IMR-90 (cell line): ENCODE measurements around the gene MAP3K15. TPM values are rescaled to one million over a fixed set of nuclear protein-coding genes. Genes with fewer than 3 reads are reported as not detected.

Experiments
- ATAC-seq: fragments of 200-7000 bp; cut with Tn5 transposase; 2 replicates; pipeline ENCODE4 v1.9.1; 2020; ENCODE audit warnings: low read depth, mild to moderate bottlenecking, moderate library complexity
- BruUV-seq: library from RNA; stranded (reverse); fragments of 400-500 nt; replicated peaks from 2 replicates; lab custom pipeline; 2021; lab: Mats Ljungman, UMichigan
- CTCF ChIA-PET: fragments of 300-600 bp; formaldehyde crosslinking; extraction: SDS; loops from one replicate; lab custom pipeline; 2021; ENCODE audit warnings: antibody characterized with exemption; lab: Yijun Ruan, JAX
- POLR2A ChIA-PET: fragments of 300-600 bp; sonication (Branson Sonifier 250); formaldehyde crosslinking; loops from one replicate; lab custom pipeline; 2022; ENCODE audit warnings: antibody characterized with exemption; ENCODE audit not compliant: unreplicated experiment; lab: Charles Lee
- DNase-seq: peaks from one replicate; pipeline ENCODE4 v3.0.0; 2013
- H2AFZ ChIP-seq: replicated peaks from 2 replicates; pipeline ENCODE3; 2013; ENCODE audit warnings: low read length, mild to moderate bottlenecking; ENCODE audit not compliant: poor library complexity
- H2AK5ac ChIP-seq: 2 replicates; pipeline ENCODE4 v1.6.1; 2013; ENCODE audit warnings: low read depth, low read length, inconsistent platforms
- H2AK9ac ChIP-seq: replicated peaks from 2 replicates; pipeline ENCODE3; 2013; ENCODE audit warnings: mild to moderate bottlenecking, low read depth, low read length, moderate library complexity; ENCODE audit not compliant: poor library complexity
- H2BK120ac ChIP-seq: 2 replicates; pipeline ENCODE4 v1.6.1; 2013; ENCODE audit warnings: low read depth, low read length, inconsistent platforms
- H2BK15ac ChIP-seq: 3 replicates; pipeline ENCODE4 v1.6.1; 2013; ENCODE audit warnings: low read depth, low read length, inconsistent platforms
- H2BK20ac ChIP-seq: 2 replicates; pipeline ENCODE4 v1.6.1; 2013; ENCODE audit warnings: low read depth, mild to moderate bottlenecking, inconsistent platforms, low read length, moderate library complexity
- H2BK5ac ChIP-seq: 2 replicates; pipeline ENCODE4 v1.6.1; 2013; ENCODE audit warnings: mild to moderate bottlenecking, low read depth, low read length, inconsistent platforms; ENCODE audit not compliant: poor library complexity, severe bottlenecking
- H3K14ac ChIP-seq: replicated peaks from 2 replicates; pipeline ENCODE4 v1.6.1; 2013; ENCODE audit warnings: low read depth, low read length, inconsistent platforms
- H3K18ac ChIP-seq: 2 replicates; pipeline ENCODE4 v1.6.1; 2013; ENCODE audit warnings: low read depth, low read length, control low read depth
- H3K23ac ChIP-seq: 2 replicates; pipeline ENCODE4 v1.6.1; 2013; ENCODE audit warnings: low read depth, low read length, inconsistent platforms
- H3K27ac ChIP-seq: 2 replicates; pipeline ENCODE4 v1.5.1; 2013; ENCODE audit warnings: mild to moderate bottlenecking, control low read depth, low read length; ENCODE audit not compliant: insufficient read depth
- H3K27me3 ChIP-seq: 2 replicates; pipeline ENCODE4 v1.6.1; 2013; ENCODE audit warnings: low read length; ENCODE audit not compliant: control insufficient read depth, insufficient read depth
- H3K36me3 ChIP-seq: 2 replicates; pipeline ENCODE4 v1.6.1; 2013; ENCODE audit warnings: low read length, mixed read lengths; ENCODE audit not compliant: control insufficient read depth, insufficient read depth
- H3K4ac ChIP-seq: 2 replicates; pipeline ENCODE4 v1.6.1; 2013; ENCODE audit warnings: low read depth, low read length, inconsistent platforms
- H3K4me1 ChIP-seq: 2 replicates; pipeline ENCODE4 v1.6.1; 2013; ENCODE audit warnings: low read length, mixed read lengths; ENCODE audit not compliant: control insufficient read depth, insufficient read depth
- H3K4me2 ChIP-seq: 2 replicates; pipeline ENCODE4 v1.6.1; 2013; ENCODE audit warnings: low read depth, mild to moderate bottlenecking, control low read depth, low read length, moderate library complexity
- H3K4me3 ChIP-seq: 2 replicates; pipeline ENCODE4 v1.5.1; 2013; ENCODE audit warnings: low read depth, mild to moderate bottlenecking, control low read depth, low read length, moderate library complexity; ENCODE audit not compliant: insufficient read depth
- H3K56ac ChIP-seq: 2 replicates; pipeline ENCODE4 v1.6.1; 2013; ENCODE audit warnings: low read length, inconsistent platforms; ENCODE audit not compliant: insufficient read depth; ENCODE audit errors: extremely low read depth
- H3K79me1 ChIP-seq, 2 experiments: 2 replicates each; pipeline ENCODE4 v1.6.1; 2013; ENCODE audit warnings: low read length in 2 of 2, inconsistent platforms in 1 of 2, low read depth in 1 of 2
- H3K9ac ChIP-seq: 2 replicates; pipeline ENCODE4 v1.6.1; 2013; ENCODE audit warnings: low read depth, low read length, control low read depth
- H3K9me1 ChIP-seq: 2 replicates; pipeline ENCODE4 v1.6.1; 2013; ENCODE audit warnings: low read length, inconsistent platforms; ENCODE audit not compliant: insufficient read depth
- H3K9me3 ChIP-seq: 2 replicates; pipeline ENCODE4 v1.6.1; 2013; ENCODE audit warnings: low read length; ENCODE audit not compliant: control insufficient read depth, insufficient read depth
- H4K20me1 ChIP-seq: 2 replicates; pipeline ENCODE4 v1.6.1; 2013; ENCODE audit warnings: low read length, inconsistent platforms; ENCODE audit not compliant: insufficient read depth
- H4K5ac ChIP-seq: 2 replicates; pipeline ENCODE4 v1.6.1; 2013; ENCODE audit warnings: mild to moderate bottlenecking, low read depth, low read length, control low read depth
- H4K8ac ChIP-seq, 2 experiments: 2 replicates each; pipeline ENCODE4 v1.6.1; 2013; ENCODE audit warnings: low read depth in 2 of 2, low read length in 2 of 2, control low read depth in 1 of 2, inconsistent platforms in 1 of 2
- H4K91ac ChIP-seq: 2 replicates; pipeline ENCODE4 v1.6.1; 2013; ENCODE audit warnings: low read depth, low read length, inconsistent platforms; ENCODE audit not compliant: insufficient read depth
- CEBPB ChIP-seq: IDR thresholded peaks from 2 replicates; pipeline ENCODE4 v1.6.1; 2012; ENCODE audit warnings: low read depth, low read length, improper control_type of control experiment
- MAZ ChIP-seq: IDR thresholded peaks from 2 replicates; pipeline ENCODE4 v1.6.1; 2012; ENCODE audit warnings: low read depth, mild to moderate bottlenecking, low read length, improper control_type of control experiment, moderate library complexity, borderline replicate concordance
- MXI1 ChIP-seq: IDR thresholded peaks from 2 replicates; pipeline ENCODE4 v1.6.1; 2012; ENCODE audit warnings: low read depth, mild to moderate bottlenecking, low read length, moderate library complexity, borderline replicate concordance
- POLR2A ChIP-seq: IDR thresholded peaks from 2 replicates; pipeline ENCODE4 v1.6.1; 2012; ENCODE audit warnings: mild to moderate bottlenecking, low read depth, low read length
- SMC3 ChIP-seq: fragments of 150-350 bp; IDR thresholded peaks from 2 replicates; pipeline ENCODE4 v1.6.1; 2016; ENCODE audit warnings: low read depth, mild to moderate bottlenecking, antibody characterized with exemption, low read length, moderate library complexity
- WGBS, 2 experiments: methylation state at CpG; one replicate each; pipeline versions ENCODE4 v1.1.5 to v1.1.7; 2013; ENCODE audit warnings: missing lambda C conversion rate in 2 of 2; ENCODE audit not compliant: insufficient read length in 1 of 2; ENCODE audit errors: extremely low coverage in 2 of 2; 5-methylcytosine and 5-hydroxymethylcytosine counted together
- dilution Hi-C: fragments of 300-500 bp; cut with HindIII; formaldehyde crosslinking; loops from one replicate; pipeline ENCODE4 v1.14.3; 2018; ENCODE audit warnings: low sequenced_read_pairs; ENCODE audit not compliant: unreplicated experiment
- in situ Hi-C: fragments of 300-500 bp; cut with MboI; formaldehyde crosslinking; loops from 3 replicates; pipeline ENCODE4 v1.14.3; 2019; ENCODE audit warnings: low sequenced_read_pairs, inconsistent platforms, mixed read lengths
- intact Hi-C: fragments of 100-400 bp; cut with micrococcal nuclease; formaldehyde crosslinking; loops from 2 replicates; pipeline ENCODE4 v1.10.0; 2022
- polyA plus RNA-seq, 3 experiments: library from polyadenylated mRNA; depleted of rRNA; stranded (reverse); fragments of >200 nt; gene quantifications; 2 replicates each; pipeline ENCODE4 v1.2.3, GENCODE V29; 2012; ENCODE audit warnings: low replicate concordance in 1 of 3
- total RNA-seq: library from RNA; depleted of rRNA; stranded (reverse); fragments of >200 nt; gene quantifications from 2 replicates; pipeline ENCODE4 v1.2.3, GENCODE V29; 2012

The MAP3K15 gene
- total and polyA plus RNA-seq, 2 of the 4 experiments (the other 2 are of a cell fraction), result under 0.01 to 0.10 TPM

GRCh38 chrX:19343535-19344408, 171.5 kb downstream of the MAP3K15 start, which contains the start of gene PDHA1:
Gene PDHA1, plus strand, starts transcription at chrX:19343927. Its CDS starts 111 bp downstream, at chrX:19344038.
- intact Hi-C loops, result no loop called here

More at GRCh38 chrX:19343535-19344408, 171.5 kb downstream of the MAP3K15 start, which contains the start of gene PDHA1:
- peak within 1 kb of the TSS; percentile 41 for H3K14ac ChIP-seq
- H2BK5ac ChIP-seq, result peak within 1 kb of the TSS; percentile 80
- peak within 1 kb of the TSS; percentile 96 for H3K9ac ChIP-seq
- POLR2A ChIA-PET, result no interaction called here
- H2AFZ ChIP-seq, result peak within 1 kb of the TSS; percentile 90
- TF ChIP-seq POLR2A (peak; percentile 71), CEBPB (no peak), SMC3 (no peak), MAZ (peak; percentile 62; the same call in 1 of the 2 replicates), MXI1 (peak; percentile 44; the same call in 1 of the 2 replicates)
- in situ Hi-C loops, result no loop called here
- no peaks in the 10 kb centered on the region for H3K79me1 ChIP-seq
- peak; percentile 87 for DNase-seq
- H2BK20ac ChIP-seq, result no peak within 1 kb of the TSS
- peak within 1 kb of the TSS; percentile 98 for H3K4me2 ChIP-seq
- H3K9me3 ChIP-seq, result no peaks in the 10 kb centered on the region
- peak within 1 kb of the TSS; percentile 93 for H3K27ac ChIP-seq
- WGBS, 2 experiments, result 32% methylated on average over 35 of the region's 81 CpGs; no CpG with 5 or more reads in 1 of the 2 experiments
- peak; percentile 99 for ATAC-seq
- H3K36me3 ChIP-seq, result no peaks in the 10 kb centered on the region
- no peak within 1 kb of the TSS; the same call in 1 of the 2 replicates for H2AK5ac ChIP-seq
- dilution Hi-C loops, result no loop called here
- H3K9me1 ChIP-seq, result no peaks in the 10 kb centered on the region
- H4K5ac ChIP-seq, result peak within 1 kb of the TSS; percentile 93
- CTCF ChIA-PET, result interaction anchor here (0.5 kb wide), 1 partner anchor 10 kb away, joined by 3 read pairs; no protein-coding TSS in a partner anchor
- 0 out of 3 replicates have a peak within 1 kb of the TSS, but pooled peaks have one; percentile 11 for H2BK15ac ChIP-seq
- H3K23ac ChIP-seq, result peak within 1 kb of the TSS; percentile 36; the same call in 1 of the 2 replicates
- no peak within 1 kb of the TSS; the same call in 1 of the 2 replicates for H2BK120ac ChIP-seq
- peak within 1 kb of the TSS; percentile 58; the same call in 1 of the 2 replicates for H3K4ac ChIP-seq
- H4K20me1 ChIP-seq, result peaks cover 3% of the 10 kb centered on the region; the same call in 1 of the 2 replicates
- peak within 1 kb of the TSS; percentile 76; the same call in 1 of the 2 replicates for H3K18ac ChIP-seq
- peak within 1 kb of the TSS; percentile 57; the same call in 1 of the 2 replicates for H4K91ac ChIP-seq
- H3K27me3 ChIP-seq, result no peaks in the 10 kb centered on the region
- H3K56ac ChIP-seq, result peak within 1 kb of the TSS; percentile 39; the same call in 1 of the 2 replicates
- peaks cover 2% of the 10 kb centered on the region; the same call in 1 of the 2 replicates for H3K4me1 ChIP-seq
- H3K4me3 ChIP-seq, result peak within 1 kb of the TSS; percentile 91
- H4K8ac ChIP-seq, result peak within 1 kb of the TSS; percentile 93 to 98
- H2AK9ac ChIP-seq, result peak within 1 kb of the TSS; percentile 62
- no TSS peak for BruUV-seq
